PC-3 (cell line): ENCODE results near the gene LRRFIP1. TPM values are rescaled to one million over a fixed set of nuclear protein-coding genes. Genes with fewer than 3 reads are reported as not detected.

Source experiments
- ATAC-seq: fragments of 200-7000 bp; cut with Tn5 transposase; 2 replicates; pipeline ENCODE4 v1.9.1; 2020; ENCODE audit warnings: mild to moderate bottlenecking, moderate library complexity
- BruUV-seq: library from RNA; stranded (reverse); fragments of 400-500 nt; replicated peaks from 2 replicates; lab custom pipeline; 2021; lab: Mats Ljungman, UMichigan
- CTCF ChIA-PET: fragments of 300-600 bp; sonication (Branson Sonifier 250); formaldehyde crosslinking; loops from one replicate; lab custom pipeline; 2022; ENCODE audit warnings: antibody characterized with exemption; lab: Charles Lee
- POLR2A ChIA-PET: fragments of 300-600 bp; sonication (Branson Sonifier 250); formaldehyde crosslinking; loops from one replicate; lab custom pipeline; 2022; ENCODE audit warnings: antibody characterized with exemption; ENCODE audit not compliant: unreplicated experiment; lab: Charles Lee
- DNase-seq: peaks from one replicate; pipeline ENCODE4 v3.0.0-alpha.2; 2015
- H2AFZ ChIP-seq: fragments of 300-600 bp; sonication (generic); 2 replicates; pipeline ENCODE4 v1.6.0; 2016; ENCODE audit warnings: antibody characterized with exemption, low read length
- H3F3A ChIP-seq: fragments of 300-600 bp; sonication (generic); one replicate; pipeline ENCODE4 v1.6.0; 2017; ENCODE audit warnings: antibody characterized with exemption, low read length, control low read depth, mild to moderate bottlenecking; ENCODE audit not compliant: unreplicated experiment
- H3K27ac ChIP-seq: fragments of 300-600 bp; sonication (generic); 2 replicates; pipeline ENCODE4 v1.5.1; 2016; ENCODE audit warnings: mild to moderate bottlenecking, low read length
- H3K27me3 ChIP-seq: fragments of 300-600 bp; sonication (generic); 2 replicates; pipeline ENCODE4 v1.6.1; 2016; ENCODE audit warnings: low read length, mixed read lengths
- H3K36me3 ChIP-seq: fragments of 300-600 bp; sonication (generic); 2 replicates; pipeline ENCODE4 v1.6.1; 2016; ENCODE audit warnings: low read depth, mixed run types, low read length, mixed read lengths
- H3K4me1 ChIP-seq: fragments of 300-600 bp; sonication (generic); 2 replicates; pipeline ENCODE4 v1.5.1; 2016; ENCODE audit warnings: low read length; ENCODE audit not compliant: insufficient read depth
- H3K4me2 ChIP-seq: fragments of 300-600 bp; sonication (generic); 2 replicates; pipeline ENCODE4 v1.6.0; 2016; ENCODE audit warnings: low read length
- H3K4me3 ChIP-seq: fragments of 300-600 bp; sonication (generic); 2 replicates; pipeline ENCODE4 v1.5.1; 2016; ENCODE audit warnings: mild to moderate bottlenecking, low read length, mixed read lengths
- H3K79me2 ChIP-seq: fragments of 300-600 bp; sonication (generic); 2 replicates; pipeline ENCODE4 v1.6.1; 2017; ENCODE audit warnings: low read length, mixed read lengths
- H3K9ac ChIP-seq: fragments of 300-600 bp; sonication (generic); 2 replicates; pipeline ENCODE4 v1.6.0; 2016; ENCODE audit warnings: mild to moderate bottlenecking, low read length
- H3K9me2 ChIP-seq: fragments of 300-600 bp; sonication (generic); replicated peaks from 2 replicates; pipeline ENCODE4 v1.6.1; 2016; ENCODE audit warnings: mixed run types, low read length, mixed read lengths
- H3K9me3 ChIP-seq: fragments of 300-600 bp; sonication (generic); 2 replicates; pipeline ENCODE4 v1.6.1; 2016; ENCODE audit warnings: low read length, mixed read lengths
- H4K20me1 ChIP-seq: fragments of 300-600 bp; sonication (generic); 2 replicates; pipeline ENCODE4 v1.6.1; 2016; ENCODE audit warnings: low read length, mixed read lengths
- EZH2 ChIP-seq: fragments of 300-600 bp; sonication (generic); IDR thresholded peaks from one replicate; pipeline ENCODE4 v1.6.1; 2017; ENCODE audit warnings: antibody characterized with exemption, mild to moderate bottlenecking, low read length; ENCODE audit not compliant: unreplicated experiment
- EZH2phosphoT487 ChIP-seq: fragments of 300-600 bp; sonication (generic); IDR thresholded peaks from 2 replicates; pipeline ENCODE4 v1.6.1; 2018; ENCODE audit warnings: mild to moderate bottlenecking, antibody characterized with exemption, low read length, borderline replicate concordance
- intact Hi-C: fragments of 100-400 bp; cut with micrococcal nuclease; formaldehyde crosslinking; loops from 2 replicates; pipeline ENCODE4 v1.9.0; 2023
- total RNA-seq: library from RNA; depleted of rRNA; stranded (reverse); fragments of >200 nt; gene quantifications from 2 replicates; pipeline ENCODE4 v1.2.3, GENCODE V29; 2014
- TF ChIP-seq, protein P1 (sequence below): fragments of 300-600 bp; sonication (generic); conservative IDR thresholded peaks from 2 replicates; pipeline ENCODE4 v1.5.1; 2017; ENCODE audit warnings: antibody characterized with exemption, low read depth, mild to moderate bottlenecking, low read length

The LRRFIP1 gene
- total RNA-seq, 1 experiment from 2014 or later, result 87.8 TPM

DNA sequence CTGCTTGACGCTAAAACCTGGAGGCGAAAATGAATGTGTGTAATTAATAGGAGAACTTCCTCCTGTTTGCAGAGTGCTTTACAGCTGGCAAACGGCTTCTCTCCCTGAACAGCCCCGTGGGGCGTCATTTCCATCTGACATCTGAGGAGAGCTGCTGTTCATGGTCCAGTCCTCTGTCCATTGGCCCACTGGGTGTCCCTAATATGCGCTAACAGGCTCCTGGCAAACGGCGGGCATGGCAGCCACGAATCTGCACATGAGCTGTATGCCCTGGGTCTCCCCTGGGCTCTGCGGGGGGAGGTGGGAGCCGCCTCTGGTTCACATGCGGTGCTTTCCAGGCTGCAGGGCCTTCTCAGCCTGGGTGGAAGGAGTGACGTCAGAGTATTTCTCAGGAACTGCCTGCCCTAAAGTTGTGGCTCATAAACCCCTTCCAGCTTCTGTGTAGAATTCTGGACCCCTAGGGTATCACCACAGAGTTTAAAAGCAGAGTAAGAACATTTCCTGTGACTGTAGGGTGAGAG lies 73.2 kb downstream of the LRRFIP1 start:
- Histone ChIP-seq H3K79me2 (peaks cover 100% of the 10 kb centered on the region), H3K27ac (no peak overlapping the region), H4K20me1 (peaks cover 87% of the 10 kb centered on the region), H3F3A (no peaks in the 10 kb centered on the region), H3K9me2 (no peaks in the 10 kb centered on the region), H3K9me3 (no peaks in the 10 kb centered on the region), H3K4me3 (no peak overlapping the region), H3K4me2 (no peak overlapping the region), H3K27me3 (no peaks in the 10 kb centered on the region), H3K4me1 (peaks cover 36% of the 10 kb centered on the region), H2AFZ (no peak overlapping the region), H3K36me3 (no peaks in the 10 kb centered on the region; the same call in 1 of the 2 replicates), H3K9ac (no peak overlapping the region)
- intact Hi-C loops, result no loop called here
- DNase-seq, result no peak
- BruUV-seq, result no TSS peak
- POLR2A ChIA-PET, result no interaction called here
- CTCF ChIA-PET, result no interaction called here
- no peak for TF ChIP-seq EZH2phosphoT487
- TF ChIP-seq, protein P1, sequence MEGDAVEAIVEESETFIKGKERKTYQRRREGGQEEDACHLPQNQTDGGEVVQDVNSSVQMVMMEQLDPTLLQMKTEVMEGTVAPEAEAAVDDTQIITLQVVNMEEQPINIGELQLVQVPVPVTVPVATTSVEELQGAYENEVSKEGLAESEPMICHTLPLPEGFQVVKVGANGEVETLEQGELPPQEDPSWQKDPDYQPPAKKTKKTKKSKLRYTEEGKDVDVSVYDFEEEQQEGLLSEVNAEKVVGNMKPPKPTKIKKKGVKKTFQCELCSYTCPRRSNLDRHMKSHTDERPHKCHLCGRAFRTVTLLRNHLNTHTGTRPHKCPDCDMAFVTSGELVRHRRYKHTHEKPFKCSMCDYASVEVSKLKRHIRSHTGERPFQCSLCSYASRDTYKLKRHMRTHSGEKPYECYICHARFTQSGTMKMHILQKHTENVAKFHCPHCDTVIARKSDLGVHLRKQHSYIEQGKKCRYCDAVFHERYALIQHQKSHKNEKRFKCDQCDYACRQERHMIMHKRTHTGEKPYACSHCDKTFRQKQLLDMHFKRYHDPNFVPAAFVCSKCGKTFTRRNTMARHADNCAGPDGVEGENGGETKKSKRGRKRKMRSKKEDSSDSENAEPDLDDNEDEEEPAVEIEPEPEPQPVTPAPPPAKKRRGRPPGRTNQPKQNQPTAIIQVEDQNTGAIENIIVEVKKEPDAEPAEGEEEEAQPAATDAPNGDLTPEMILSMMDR, result no peak
- no peak for TF ChIP-seq EZH2
- ATAC-seq, result no peak

DNA sequence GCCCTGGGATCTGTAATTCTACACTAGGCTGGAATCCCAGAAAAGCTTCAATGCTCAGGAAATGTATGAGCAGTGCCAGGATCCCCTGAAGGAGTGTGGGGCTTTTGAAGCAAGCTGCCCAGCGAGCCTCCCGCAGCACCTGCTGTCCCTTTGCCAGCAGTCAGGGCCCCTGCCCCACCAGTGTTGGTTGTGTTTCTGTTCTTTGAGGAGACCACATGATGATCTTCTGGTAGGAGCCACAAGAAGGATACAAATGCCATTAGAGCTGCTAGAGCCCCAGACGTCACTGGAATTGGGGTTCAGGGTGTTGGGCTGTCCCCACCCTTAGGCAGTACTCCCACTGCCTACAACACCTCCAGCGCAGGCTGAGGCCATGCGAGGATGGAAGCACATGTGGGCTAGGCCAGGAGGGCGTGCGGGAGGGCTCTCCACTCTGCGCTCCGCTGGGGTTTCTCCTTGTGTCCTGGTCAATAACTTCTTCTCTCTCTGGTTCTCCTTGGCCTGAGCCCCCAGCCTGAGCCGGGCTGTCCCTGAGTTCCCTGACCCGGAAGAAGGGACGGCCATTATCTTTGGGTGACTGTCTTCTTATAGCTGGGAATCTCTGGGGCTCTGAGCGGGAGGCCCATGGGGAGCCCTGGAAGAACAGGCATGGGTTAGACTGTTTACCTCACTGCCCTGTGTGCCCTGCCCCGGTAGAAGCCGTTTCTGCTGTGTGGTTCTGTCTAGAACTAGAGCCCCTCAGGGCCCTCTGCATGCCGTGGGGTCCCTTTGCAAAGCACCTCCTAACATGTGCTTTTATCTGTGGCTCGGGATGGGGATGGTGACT lies 73.9 kb downstream of the LRRFIP1 start:
- no peak overlapping the region for H2AFZ ChIP-seq
- peaks cover 29% of the 10 kb centered on the region for H3K4me1 ChIP-seq
- H3K27me3 ChIP-seq, result no peaks in the 10 kb centered on the region
- POLR2A ChIA-PET, result no interaction called here
- ATAC-seq (no peak), DNase-seq (no peak)
- TF ChIP-seq, protein P1, result no peak
- TF ChIP-seq EZH2phosphoT487 (no peak), EZH2 (no peak)
- H3K9me3 ChIP-seq, result no peaks in the 10 kb centered on the region
- intact Hi-C loops, result no loop called here
- H3K4me3 ChIP-seq, result no peak overlapping the region
- CTCF ChIA-PET, result no interaction called here
- peaks cover 100% of the 10 kb centered on the region for H3K79me2 ChIP-seq
- no peak overlapping the region for H3K4me2 ChIP-seq
- H3K36me3 ChIP-seq, result no peaks in the 10 kb centered on the region; the same call in 1 of the 2 replicates
- H4K20me1 ChIP-seq, result peaks cover 87% of the 10 kb centered on the region
- H3K9ac ChIP-seq, result no peak overlapping the region
- no peak overlapping the region for H3K27ac ChIP-seq
- no peaks in the 10 kb centered on the region for H3F3A ChIP-seq
- H3K9me2 ChIP-seq, result no peaks in the 10 kb centered on the region
- no TSS peak for BruUV-seq

DNA sequence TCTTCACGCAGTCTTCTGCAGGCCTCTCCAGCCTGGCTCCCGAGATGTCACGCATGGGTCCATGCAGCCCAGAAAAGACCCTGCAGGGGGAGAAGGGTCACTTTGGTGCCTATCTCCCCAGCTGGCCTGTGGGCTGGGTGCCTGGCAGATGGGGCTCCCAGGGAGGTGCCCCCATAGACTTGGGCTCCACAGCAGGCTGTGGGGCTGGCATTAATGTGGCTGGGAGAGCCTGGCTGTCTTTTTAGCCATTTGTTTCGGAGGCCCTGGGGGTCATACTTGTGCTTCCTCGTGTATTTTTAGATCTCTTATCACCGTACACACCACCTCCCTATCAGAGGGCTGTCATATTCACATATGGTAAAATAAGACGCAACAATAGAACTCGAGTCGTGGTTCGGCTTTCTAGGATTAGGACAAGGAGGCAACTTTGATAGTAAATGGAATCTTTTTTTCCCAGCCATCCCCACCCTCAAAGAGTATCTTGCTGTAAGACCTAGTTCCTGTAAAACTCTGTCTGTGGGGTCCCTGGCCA lies 74.5 kb downstream of the LRRFIP1 start:
- DNase-seq, result no peak
- Histone ChIP-seq H3K4me2 (no peak overlapping the region), H3K4me3 (no peak overlapping the region), H3K36me3 (no peaks in the 10 kb centered on the region; the same call in 1 of the 2 replicates), H3K27me3 (no peaks in the 10 kb centered on the region), H3K9ac (no peak overlapping the region), H3K27ac (no peak overlapping the region), H3K4me1 (peaks cover 23% of the 10 kb centered on the region), H4K20me1 (peaks cover 87% of the 10 kb centered on the region), H3F3A (no peaks in the 10 kb centered on the region), H3K79me2 (peaks cover 100% of the 10 kb centered on the region), H2AFZ (no peak overlapping the region), H3K9me3 (no peaks in the 10 kb centered on the region), H3K9me2 (no peaks in the 10 kb centered on the region)
- BruUV-seq, result no TSS peak
- intact Hi-C loops, result no loop called here
- no peak for ATAC-seq
- TF ChIP-seq EZH2, result no peak
- TF ChIP-seq, protein P1, result no peak
- TF ChIP-seq EZH2phosphoT487, result no peak
- ChIA-PET POLR2A (no interaction called here), CTCF (no interaction called here)
